SHP77 treated with DMSO at 0.1 percent for 48 hours (cell line): Measurements from ENCODE around the gene C1orf159.
"Not testable (repeated sequence)": the region's sequence is repeated elsewhere in the genome, so short reads cannot be mapped to it uniquely, and the experiment has no call there.

Source experiments
- DNase-seq: peaks from one replicate; lab custom pipeline; 2025; lab: John Stamatoyannopoulos, UW

The C1orf159 gene

DNA sequence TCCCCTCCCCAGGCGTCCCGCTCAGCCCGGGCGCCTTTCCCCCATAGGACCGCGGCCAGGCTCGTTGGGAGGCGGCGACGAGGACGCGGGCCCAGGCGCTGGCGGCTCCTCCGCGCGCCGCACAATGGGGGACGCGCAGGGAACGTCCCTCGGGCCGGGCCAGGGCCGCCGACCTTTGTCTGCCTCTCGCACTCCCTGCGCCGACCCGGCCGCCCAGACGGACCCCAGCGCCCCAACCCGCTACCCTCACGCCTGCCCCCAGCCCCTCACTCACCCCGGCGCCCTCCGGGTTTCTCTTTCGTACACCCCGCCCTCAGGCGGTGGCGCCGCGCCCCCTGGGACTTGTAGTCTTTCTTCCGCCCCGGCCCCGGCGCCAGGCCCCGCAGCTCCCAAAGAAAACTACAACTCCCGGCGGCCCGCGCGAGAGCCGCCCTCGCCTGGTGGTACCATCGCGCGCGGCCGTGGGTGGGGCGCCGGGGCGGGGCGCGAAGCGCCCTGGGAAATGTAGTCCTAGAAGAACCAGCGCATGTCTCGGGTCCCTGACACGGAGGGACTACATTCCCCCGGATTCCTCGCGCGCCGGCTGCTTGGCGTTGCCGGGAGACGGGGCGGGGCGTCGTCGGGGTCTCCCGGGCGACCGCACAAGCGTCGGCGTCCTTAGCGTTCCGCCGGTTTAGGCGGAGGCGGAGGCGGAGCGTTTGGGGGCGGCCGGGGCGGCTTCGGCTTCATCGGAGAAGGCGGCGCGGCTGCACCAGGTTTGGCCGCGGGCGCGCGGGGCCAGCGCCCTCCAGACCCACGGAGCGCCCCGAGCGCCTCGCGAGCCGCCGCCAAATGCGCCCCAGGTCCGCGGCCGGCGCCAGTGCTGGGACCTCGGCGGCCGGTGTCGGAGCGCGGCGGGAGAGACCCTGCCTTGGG, at the start of gene C1orf159:
TSS of gene C1orf159 (minus strand) at position 304 of the 915 bp plus-strand sequence. CDS start 24,546 bp downstream, outside the sequence.
- peak; percentile 92 for DNase-seq

- no peak for DNase-seq
Measured at GRCh38 chr1:1165485-1165884, 49.6 kb upstream of the C1orf159 start.

GRCh38 chr1:1164701-1165451, 49.0 kb upstream of the C1orf159 start:
- DNase-seq = no peak

GRCh38 chr1:1164361-1164700, 48.4 kb upstream of the C1orf159 start:
- DNase-seq = no peak

DNA sequence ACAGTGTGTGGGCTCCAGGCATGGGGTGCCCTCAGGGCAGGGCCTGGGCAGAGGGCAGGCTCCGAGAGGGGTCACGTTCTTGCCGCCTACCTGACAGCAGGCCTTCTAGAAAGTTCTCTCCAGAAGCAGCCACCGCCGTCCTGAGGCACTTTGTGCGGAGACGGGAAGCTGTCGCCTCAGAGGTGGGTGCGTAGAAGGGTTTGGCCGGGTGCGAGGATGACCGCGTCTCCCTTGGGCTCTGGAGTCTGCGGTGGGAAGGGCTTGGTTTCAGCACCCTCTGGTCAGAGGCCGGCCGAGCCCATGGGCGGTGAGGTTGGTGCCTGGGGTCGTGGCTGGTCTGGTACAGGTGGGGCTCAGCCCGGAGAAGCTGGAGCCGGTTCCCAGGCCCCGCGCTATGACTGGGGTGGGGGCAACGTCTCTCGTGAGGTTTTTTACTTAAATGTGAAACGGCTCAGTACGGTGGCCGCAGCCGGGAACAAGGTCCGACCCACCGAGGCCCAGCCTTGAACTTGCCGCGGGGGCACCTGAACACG, 47.7 kb upstream of the C1orf159 start:
- no peak for DNase-seq

DNA sequence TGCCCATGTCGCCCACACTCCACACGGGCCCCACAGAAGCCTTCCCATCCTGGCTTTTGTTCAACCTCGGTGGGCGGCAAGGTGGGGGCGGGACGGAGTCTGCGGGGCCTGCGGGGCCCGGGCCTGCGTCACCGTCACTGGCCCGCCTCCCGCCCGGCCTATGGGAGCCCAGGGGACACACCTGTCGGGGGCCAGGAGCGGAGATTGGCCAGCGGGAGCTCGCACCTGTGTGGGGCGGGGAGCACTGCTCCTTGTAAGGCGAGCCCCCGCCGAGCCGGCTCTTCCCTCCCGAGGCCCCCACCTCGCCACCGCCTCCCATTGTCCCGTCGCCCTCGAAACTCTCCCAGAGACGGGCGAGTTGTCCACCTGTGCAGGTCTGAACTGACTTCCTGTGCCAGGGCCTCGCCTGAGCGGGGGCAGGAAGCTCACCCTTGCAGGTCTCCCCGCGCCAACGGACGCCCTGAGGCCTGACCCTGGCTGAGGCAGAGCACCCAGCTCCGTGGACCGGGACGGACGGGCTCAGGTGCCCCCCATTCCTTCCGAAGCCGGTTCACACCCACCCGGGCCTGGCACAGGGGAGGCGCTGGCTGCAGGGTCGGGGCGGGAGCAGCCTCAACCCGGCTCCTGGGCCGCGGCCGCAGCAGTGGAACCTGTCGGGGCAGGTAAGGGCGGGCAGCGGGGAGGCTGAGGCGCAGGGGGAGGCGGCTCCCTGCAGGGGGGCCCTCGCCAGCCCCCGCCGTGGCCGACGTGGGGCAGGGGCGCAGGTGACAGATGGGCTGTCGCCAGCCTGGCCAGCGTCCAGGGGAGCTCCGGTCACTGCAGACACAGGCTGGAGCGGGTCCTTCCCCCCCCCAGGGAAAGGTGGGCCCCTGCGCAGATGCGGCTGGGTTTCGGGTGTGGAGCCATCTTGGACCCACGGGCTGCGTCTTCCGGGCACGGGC, 47.0 kb upstream of the C1orf159 start:
- no peak for DNase-seq

DNA sequence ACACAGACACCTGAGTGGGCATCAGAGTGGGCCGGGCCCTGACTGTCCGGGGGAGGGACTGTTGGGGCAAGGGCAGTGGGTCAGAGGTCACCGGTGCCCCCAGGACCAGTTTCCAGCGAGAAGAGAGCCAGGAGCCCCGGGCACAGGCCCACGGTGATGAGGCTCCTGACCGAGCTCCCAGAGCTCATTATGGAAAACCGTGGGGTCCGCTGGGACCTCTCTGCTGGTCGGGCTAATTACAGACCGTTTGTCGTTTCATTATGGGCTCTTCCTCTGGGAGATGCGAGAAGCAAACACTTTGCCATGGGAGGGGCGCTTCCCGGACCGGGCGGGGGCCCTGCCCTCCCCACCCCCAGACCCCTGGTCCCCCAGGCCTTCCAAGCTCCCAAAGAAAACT, 45.8 kb upstream of the C1orf159 start:
- no peak for DNase-seq

DNA sequence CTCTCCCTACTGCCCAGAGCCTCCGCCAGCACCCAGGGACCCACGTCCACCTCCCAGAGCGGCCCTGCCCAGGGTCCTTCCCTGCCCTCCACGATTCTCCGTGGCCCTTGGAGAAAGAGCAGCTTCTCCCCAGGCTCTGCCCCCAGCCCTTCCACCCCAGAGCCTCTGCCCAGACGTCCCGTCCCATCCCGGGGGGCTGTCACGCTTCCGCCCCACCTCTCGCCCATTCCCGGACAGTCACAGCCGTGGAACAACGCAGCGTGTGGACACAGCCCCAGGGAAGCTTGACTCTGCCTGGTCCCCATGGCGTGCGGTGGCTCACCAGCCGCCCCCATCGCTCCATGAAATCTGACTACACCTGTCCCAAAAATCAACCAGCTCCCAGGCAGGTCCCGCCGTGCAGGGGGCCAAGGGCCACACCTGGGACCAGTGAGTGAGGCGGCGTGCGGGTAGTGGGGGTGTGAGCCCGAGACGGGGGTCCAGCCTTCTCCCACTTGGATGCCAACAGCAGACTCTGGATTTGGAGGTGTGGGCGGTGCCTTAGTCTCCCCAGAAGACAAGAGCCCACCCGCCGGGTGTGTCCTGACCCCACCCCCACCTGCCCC, 45.3 kb upstream of the C1orf159 start:
- no peak for DNase-seq

- no peak for DNase-seq
Measured at GRCh38 chr1:1160281-1160930, 44.5 kb upstream of the C1orf159 start.

DNA sequence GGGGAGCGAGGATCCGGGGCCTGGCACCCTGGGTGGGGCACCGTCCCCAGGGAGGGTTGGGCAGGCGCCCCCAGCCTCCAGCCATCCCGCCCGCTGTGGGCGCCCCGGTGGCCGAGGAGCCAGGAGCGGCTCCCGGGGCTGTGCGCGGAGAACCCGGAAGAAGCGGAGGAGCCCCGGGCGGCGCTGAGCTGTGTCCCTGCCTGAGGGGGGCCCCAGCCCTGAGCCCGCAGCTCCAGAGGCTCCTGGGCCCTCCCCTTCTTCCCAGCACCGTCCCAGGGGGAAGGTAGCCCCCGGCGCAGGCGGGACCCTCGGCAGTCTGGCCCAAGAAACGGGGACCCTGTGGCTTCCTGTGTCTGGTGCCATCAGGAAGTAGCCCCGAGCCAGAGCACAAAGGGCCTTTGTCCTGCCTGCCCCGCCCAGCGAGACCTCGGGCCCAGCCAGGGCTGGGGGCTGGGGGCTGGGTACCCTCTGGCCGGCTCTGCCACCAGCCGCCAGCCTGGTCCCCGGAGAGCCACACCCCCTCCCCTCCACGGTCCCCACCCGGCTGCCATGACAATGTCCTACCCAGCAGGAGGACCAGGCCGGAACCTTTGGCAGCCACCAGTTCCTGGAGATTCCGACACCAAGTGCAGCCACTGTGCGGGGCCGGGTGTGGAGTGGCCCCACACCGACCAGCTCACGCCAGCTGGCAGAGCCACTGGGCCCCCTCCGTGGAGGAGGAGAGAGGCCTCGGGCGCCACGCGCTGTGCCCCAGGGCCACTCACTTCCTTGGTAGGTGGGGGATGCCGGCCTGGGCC, 42.2 kb upstream of the C1orf159 start:
- DNase-seq = no peak

- no peak for DNase-seq
Measured at GRCh38 chr1:1157426-1157913, 41.6 kb upstream of the C1orf159 start.

- DNase-seq = no peak
Measured at GRCh38 chr1:1157033-1157365, 41.1 kb upstream of the C1orf159 start.

- DNase-seq = no peak
Measured at GRCh38 chr1:1156140-1157032, 40.5 kb upstream of the C1orf159 start.

- DNase-seq = no peak
Measured at GRCh38 chr1:1155258-1155657, 39.4 kb upstream of the C1orf159 start.

GRCh38 chr1:1153874-1154273, 38.0 kb upstream of the C1orf159 start:
- no peak for DNase-seq

- not testable (repeated sequence) for DNase-seq
Measured at GRCh38 chr1:1153215-1153614, 37.3 kb upstream of the C1orf159 start.

GRCh38 chr1:1152431-1152830, 36.5 kb upstream of the C1orf159 start:
- DNase-seq = not testable (repeated sequence)

- DNase-seq = no peak
Measured at GRCh38 chr1:1151306-1151705, 35.4 kb upstream of the C1orf159 start.

- DNase-seq = no peak
Measured at GRCh38 chr1:1150100-1150499, 34.2 kb upstream of the C1orf159 start.
